ENCODE results near the gene VMP1. TPM values are rescaled to one million over a fixed set of nuclear protein-coding genes. Genes with fewer than 3 reads are reported as not detected.

VMP1 gene
- total and polyA plus RNA-seq, 2 of the 4 experiments (the other 2 are of a cell fraction) = 89.8 to 197 TPM

DNA sequence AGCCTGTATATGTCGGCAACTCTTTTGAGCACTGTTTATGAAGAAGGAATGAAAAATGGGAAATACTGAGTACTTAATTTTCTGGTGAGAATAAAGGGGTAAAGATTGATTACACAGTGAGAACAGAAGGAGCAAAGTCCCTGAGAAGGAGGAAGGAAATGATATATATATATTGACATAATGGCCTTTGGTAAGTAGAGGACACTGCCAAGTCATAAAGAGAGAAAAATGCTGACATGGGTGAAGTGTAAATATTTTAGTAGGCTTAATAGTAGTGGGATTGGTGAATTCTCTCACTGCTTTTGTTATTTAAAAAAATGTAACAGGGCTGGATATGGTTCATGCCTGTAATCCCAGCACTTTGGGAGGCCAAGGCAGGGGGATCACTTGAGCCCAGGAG, 16.2 kb downstream of the VMP1 start:
- no peak for TF ChIP-seq RCOR1 (IDR thresholded peaks at IDR 0.05; ENCODE audit: insufficient replicate concordance, low read length)
- TF ChIP-seq MAFK (IDR thresholded peaks at IDR 0.05; ENCODE audit: low read depth, low read length) = peak; percentile 63
- no peaks in the 10 kb centered on the region for H3K27me3 ChIP-seq (ENCODE audit: control insufficient read depth, insufficient read depth, low read length)
- H3K14ac ChIP-seq (replicated peaks; ENCODE audit: low read depth, low read length) = no peak overlapping the region
- H3K4me3 ChIP-seq (ENCODE audit: insufficient read depth, low read depth, low read length) = no peak overlapping the region
- H3K9me1 ChIP-seq (ENCODE audit: insufficient read depth, low read length) = no peaks in the 10 kb centered on the region
- peaks cover 7% of the 10 kb centered on the region; the same call in 1 of the 2 replicates for H4K20me1 ChIP-seq (ENCODE audit: insufficient read depth, low read length)
- H2AK5ac ChIP-seq (ENCODE audit: low read depth, low read length) = no peak overlapping the region
- CTCF ChIA-PET = no interaction called here
- in situ Hi-C loops (cut with MboI; ENCODE audit: low sequenced_read_pairs) (no loop called here), dilution Hi-C loops (cut with HindIII; ENCODE audit: low sequenced_read_pairs, unreplicated experiment) (no loop called here), intact Hi-C loops (cut with micrococcal nuclease) (no loop called here)
- no peak overlapping the region for H3K23ac ChIP-seq (ENCODE audit: low read depth, low read length)
- no peak overlapping the region for H2BK5ac ChIP-seq (ENCODE audit: low read depth, low read length, poor library complexity, severe bottlenecking)
- H3K18ac ChIP-seq (ENCODE audit: low read depth, low read length) = no peak overlapping the region
- no peak overlapping the region for H3K4ac ChIP-seq (ENCODE audit: low read depth, low read length)
- no peak overlapping the region for H3K4me2 ChIP-seq (ENCODE audit: low read depth, low read length)
- no peak overlapping the region for H2AFZ ChIP-seq (replicated peaks; ENCODE audit: low read length, poor library complexity)
- BruUV-seq (replicated peaks) = no TSS peak
- H2BK120ac ChIP-seq (ENCODE audit: low read depth, low read length) = no peak overlapping the region
- DNase-seq = no peak
- H3K4me1 ChIP-seq (ENCODE audit: control insufficient read depth, insufficient read depth, low read length) = no peaks in the 10 kb centered on the region
- H4K91ac ChIP-seq (ENCODE audit: insufficient read depth, low read depth, low read length) = no peak overlapping the region
- H3K9me3 ChIP-seq (ENCODE audit: control insufficient read depth, insufficient read depth, low read length) = no peaks in the 10 kb centered on the region
- POLR2A ChIA-PET (ENCODE audit: unreplicated experiment) = no interaction called here
- H2BK15ac ChIP-seq (ENCODE audit: low read depth, low read length) = no peak overlapping the region
- H2AK9ac ChIP-seq (replicated peaks; ENCODE audit: low read depth, low read length, poor library complexity) = no peak overlapping the region
- no peak overlapping the region for H3K56ac ChIP-seq (ENCODE audit: extremely low read depth, insufficient read depth, low read length)
- H3K9ac ChIP-seq (ENCODE audit: low read depth, low read length) = no peak overlapping the region
- H2BK20ac ChIP-seq (ENCODE audit: low read depth, low read length) = no peak overlapping the region
- H3K79me1 ChIP-seq (ENCODE audit: low read depth in 1 of 2, low read length in 2 of 2) = peaks cover 17 to 50% of the 10 kb centered on the region in 2 experiments
- no peaks in the 10 kb centered on the region for H3K36me3 ChIP-seq (ENCODE audit: control insufficient read depth, insufficient read depth, low read length)
- H4K8ac ChIP-seq (ENCODE audit: low read depth in 2 of 2, low read length in 2 of 2) = no peak overlapping the region
- ATAC-seq (ENCODE audit: low read depth) = no peak
- no peak overlapping the region for H3K27ac ChIP-seq (ENCODE audit: insufficient read depth, low read length)
- 70% methylated on average over 1 of the region's 1 CpG; no CpG with 5 or more reads in 1 of the 2 experiments for WGBS, 2 experiments (ENCODE audit: extremely low coverage in 2 of 2, insufficient read length in 1 of 2)
- H4K5ac ChIP-seq (ENCODE audit: low read depth, low read length) = no peak overlapping the region

Data from IMR-90 (cell line).